Measurements from ENCODE around the gene ABCC12. TPM values are rescaled to one million over a fixed set of nuclear protein-coding genes. Genes with fewer than 3 reads are reported as not detected.

Gene ABCC12
- total and polyA plus RNA-seq, 2 of the 4 experiments (the other 2 are of a cell fraction), result under 0.01 TPM; not detected in 1

DNA sequence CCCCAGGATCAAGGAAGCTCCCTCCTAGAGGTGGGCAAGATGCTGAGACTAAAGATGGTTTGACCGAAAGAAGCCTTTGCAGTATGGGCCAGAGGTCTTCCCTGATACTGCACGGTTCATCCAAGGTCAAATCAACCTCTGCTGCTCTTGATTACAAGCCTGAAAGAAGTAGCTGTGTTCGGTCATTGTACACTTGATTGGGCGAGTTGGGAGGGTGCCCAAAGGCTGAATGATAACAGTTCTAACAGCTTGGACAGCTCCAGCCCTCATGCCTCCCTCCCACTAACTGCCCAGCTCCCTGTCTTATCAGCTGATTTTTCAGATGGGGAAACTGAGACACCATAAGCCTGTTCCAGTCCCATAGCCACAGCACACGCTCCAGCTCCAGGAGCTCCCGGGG lies 42.8 kb downstream of the ABCC12 start:
- POLR2A ChIA-PET (ENCODE audit: unreplicated experiment), result no interaction called here
- Histone ChIP-seq H3K27ac (ENCODE audit: insufficient read depth, low read length) (no peak overlapping the region), H3K4me1 (ENCODE audit: control insufficient read depth, insufficient read depth, low read length) (no peaks in the 10 kb centered on the region), H3K9me1 (ENCODE audit: insufficient read depth, low read length) (no peaks in the 10 kb centered on the region; the same call in 1 of the 2 replicates), H3K4me3 (ENCODE audit: insufficient read depth, low read depth, low read length) (no peak overlapping the region), H2BK120ac (ENCODE audit: low read depth, low read length) (no peak overlapping the region), H4K8ac (ENCODE audit: low read depth in 2 of 2, low read length in 2 of 2) (no peak overlapping the region), H2AFZ (replicated peaks; ENCODE audit: low read length, poor library complexity) (no peak overlapping the region), H3K79me1 (ENCODE audit: low read depth in 1 of 2, low read length in 2 of 2) (no peaks in the 10 kb centered on the region), H3K56ac (ENCODE audit: extremely low read depth, insufficient read depth, low read length) (no peak overlapping the region), H3K9ac (ENCODE audit: low read depth, low read length) (no peak overlapping the region), H2AK9ac (replicated peaks; ENCODE audit: low read depth, low read length, poor library complexity) (no peak overlapping the region), H3K27me3 (ENCODE audit: control insufficient read depth, insufficient read depth, low read length) (peaks cover 14% of the 10 kb centered on the region), H3K23ac (ENCODE audit: low read depth, low read length) (no peak overlapping the region), H3K18ac (ENCODE audit: low read depth, low read length) (no peak overlapping the region), H3K4ac (ENCODE audit: low read depth, low read length) (no peak overlapping the region), H2BK5ac (ENCODE audit: low read depth, low read length, poor library complexity, severe bottlenecking) (no peak overlapping the region), H3K36me3 (ENCODE audit: control insufficient read depth, insufficient read depth, low read length) (no peaks in the 10 kb centered on the region), H4K20me1 (ENCODE audit: insufficient read depth, low read length) (no peaks in the 10 kb centered on the region), H2AK5ac (ENCODE audit: low read depth, low read length) (no peak overlapping the region), H4K91ac (ENCODE audit: insufficient read depth, low read depth, low read length) (no peak overlapping the region), H3K4me2 (ENCODE audit: low read depth, low read length) (no peak overlapping the region), H3K14ac (replicated peaks; ENCODE audit: low read depth, low read length) (no peak overlapping the region), H3K9me3 (ENCODE audit: control insufficient read depth, insufficient read depth, low read length) (no peaks in the 10 kb centered on the region), H2BK20ac (ENCODE audit: low read depth, low read length) (no peak overlapping the region), H4K5ac (ENCODE audit: low read depth, low read length) (no peak overlapping the region), H2BK15ac (ENCODE audit: low read depth, low read length) (no peak overlapping the region)
- TF ChIP-seq BHLHE40 (IDR thresholded peaks at IDR 0.05; ENCODE audit: low read depth, low read length), result no peak
- TF ChIP-seq RAD21 (IDR thresholded peaks at IDR 0.05; ENCODE audit: low read length), result no peak
- no peak for DNase-seq
- whole genome bisulfite sequencing, 2 experiments (ENCODE audit: extremely low coverage in 2 of 2, insufficient read length in 1 of 2), result no CpG with 5 or more reads among the region's 6 CpGs
- dilution Hi-C loops (cut with HindIII; ENCODE audit: low sequenced_read_pairs, unreplicated experiment), result no loop called here
- intact Hi-C loops (cut with micrococcal nuclease), result no loop called here
- in situ Hi-C loops (cut with MboI; ENCODE audit: low sequenced_read_pairs), result no loop called here
- no TSS peak for BruUV-seq (replicated peaks)
- ATAC-seq (ENCODE audit: low read depth), result peak; percentile 51; the same call in 1 of the 2 replicates
- CTCF ChIA-PET, result interaction anchor here (0.7 kb wide), 1 partner anchor 12 kb away, joined by 3 read pairs; no protein-coding TSS in a partner anchor
